GM23338 (cell line): ENCODE data around the gene PPP4R3A.

Experiments used
- EZH2 ChIP-seq: fragments of 200-600 bp; sonication (generic); IDR thresholded peaks from one replicate; pipeline ENCODE4 v1.8.0; 2017; ENCODE audit warnings: antibody characterized with exemption, mild to moderate bottlenecking, low read depth; ENCODE audit not compliant: unreplicated experiment
- EZH2phosphoT487 ChIP-seq: fragments of 200-600 bp; sonication (generic); IDR thresholded peaks from one replicate; pipeline ENCODE4 v1.8.1; 2018; ENCODE audit warnings: antibody characterized with exemption; ENCODE audit not compliant: unreplicated experiment
- TF ChIP-seq, protein P1 (sequence below), 2 experiments: fragments of 200-600 bp in 1 of 2; sonication (generic) in 1 of 2; conservative IDR thresholded peaks; 2 replicates each; pipeline versions ENCODE4 v1.5.1 to v1.6.1; 2016 to 2017; ENCODE audit warnings: antibody characterized with exemption in 2 of 2, low read depth in 2 of 2, mild to moderate bottlenecking in 2 of 2, moderate library complexity in 1 of 2

GRCh38 chr14:91503000-91503504, 7.1 kb downstream of the PPP4R3A start:
- TF ChIP-seq, protein P1, sequence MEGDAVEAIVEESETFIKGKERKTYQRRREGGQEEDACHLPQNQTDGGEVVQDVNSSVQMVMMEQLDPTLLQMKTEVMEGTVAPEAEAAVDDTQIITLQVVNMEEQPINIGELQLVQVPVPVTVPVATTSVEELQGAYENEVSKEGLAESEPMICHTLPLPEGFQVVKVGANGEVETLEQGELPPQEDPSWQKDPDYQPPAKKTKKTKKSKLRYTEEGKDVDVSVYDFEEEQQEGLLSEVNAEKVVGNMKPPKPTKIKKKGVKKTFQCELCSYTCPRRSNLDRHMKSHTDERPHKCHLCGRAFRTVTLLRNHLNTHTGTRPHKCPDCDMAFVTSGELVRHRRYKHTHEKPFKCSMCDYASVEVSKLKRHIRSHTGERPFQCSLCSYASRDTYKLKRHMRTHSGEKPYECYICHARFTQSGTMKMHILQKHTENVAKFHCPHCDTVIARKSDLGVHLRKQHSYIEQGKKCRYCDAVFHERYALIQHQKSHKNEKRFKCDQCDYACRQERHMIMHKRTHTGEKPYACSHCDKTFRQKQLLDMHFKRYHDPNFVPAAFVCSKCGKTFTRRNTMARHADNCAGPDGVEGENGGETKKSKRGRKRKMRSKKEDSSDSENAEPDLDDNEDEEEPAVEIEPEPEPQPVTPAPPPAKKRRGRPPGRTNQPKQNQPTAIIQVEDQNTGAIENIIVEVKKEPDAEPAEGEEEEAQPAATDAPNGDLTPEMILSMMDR (conservative IDR thresholded peaks at IDR 0.05; ENCODE audit: low read depth in 2 of 2), result no peak
- no peak for TF ChIP-seq EZH2phosphoT487
- TF ChIP-seq EZH2, result no peak
